ENCODE results near the gene VWA3A. TPM values are rescaled to one million over a fixed set of nuclear protein-coding genes. Genes with fewer than 3 reads are reported as not detected.

The VWA3A gene
- total and polyA plus RNA-seq, 7 donors: 0.03 to 0.15 (median 0.12) TPM; not detected in 4

DNA sequence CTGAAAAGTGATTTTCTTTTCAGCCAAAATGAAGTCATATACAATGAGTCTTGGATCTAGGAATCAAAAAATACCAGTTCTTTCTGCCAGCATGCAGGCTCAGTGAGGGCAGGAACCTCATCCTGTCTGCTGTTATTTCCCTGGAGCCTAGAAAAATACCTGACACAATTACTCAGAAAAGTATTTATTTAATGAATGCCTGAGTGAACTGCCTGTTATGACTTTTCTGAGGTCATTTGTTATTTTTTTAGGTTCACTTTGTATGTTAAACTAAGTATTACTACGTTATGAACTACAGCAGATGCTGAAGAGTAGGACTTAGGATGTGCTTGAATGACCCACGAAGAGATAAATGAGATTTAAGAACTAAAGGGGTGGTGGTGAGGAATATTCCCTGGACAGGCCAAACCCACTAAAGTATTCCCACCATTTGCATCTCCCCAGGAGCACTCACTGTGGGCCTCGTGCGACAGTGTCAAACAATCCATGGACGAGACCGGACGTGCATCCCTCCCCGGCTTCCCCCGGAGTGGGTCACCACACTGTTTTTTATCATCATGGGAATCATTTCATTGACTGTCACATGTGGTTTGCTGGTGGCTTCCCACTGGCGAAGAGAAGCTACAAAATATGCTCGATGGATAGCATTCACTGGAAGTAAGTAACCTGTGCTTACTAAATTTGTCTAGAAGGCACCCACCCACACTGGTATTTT lies 17.1 kb upstream of the VWA3A start:
- ATAC-seq: no peak
- H3K4me1 ChIP-seq: peaks cover 6% of the 10 kb centered on the region
- DNase-seq: no peak
- peaks cover 2 to 20% of the 10 kb centered on the region in 2 donors for H3K36me3 ChIP-seq (ENCODE audit: insufficient read depth in 1 of 2, low read depth in 1 of 2)
- H3K27me3 ChIP-seq (ENCODE audit: insufficient read depth in 3 of 3, low read length in 2 of 3): peaks cover 0 to 1% (median 0%) of the 10 kb centered on the region in 3 donors
- no peak overlapping the region for H3K4me3 ChIP-seq
- no peak overlapping the region for H3K27ac ChIP-seq
- TF ChIP-seq, protein P1, sequence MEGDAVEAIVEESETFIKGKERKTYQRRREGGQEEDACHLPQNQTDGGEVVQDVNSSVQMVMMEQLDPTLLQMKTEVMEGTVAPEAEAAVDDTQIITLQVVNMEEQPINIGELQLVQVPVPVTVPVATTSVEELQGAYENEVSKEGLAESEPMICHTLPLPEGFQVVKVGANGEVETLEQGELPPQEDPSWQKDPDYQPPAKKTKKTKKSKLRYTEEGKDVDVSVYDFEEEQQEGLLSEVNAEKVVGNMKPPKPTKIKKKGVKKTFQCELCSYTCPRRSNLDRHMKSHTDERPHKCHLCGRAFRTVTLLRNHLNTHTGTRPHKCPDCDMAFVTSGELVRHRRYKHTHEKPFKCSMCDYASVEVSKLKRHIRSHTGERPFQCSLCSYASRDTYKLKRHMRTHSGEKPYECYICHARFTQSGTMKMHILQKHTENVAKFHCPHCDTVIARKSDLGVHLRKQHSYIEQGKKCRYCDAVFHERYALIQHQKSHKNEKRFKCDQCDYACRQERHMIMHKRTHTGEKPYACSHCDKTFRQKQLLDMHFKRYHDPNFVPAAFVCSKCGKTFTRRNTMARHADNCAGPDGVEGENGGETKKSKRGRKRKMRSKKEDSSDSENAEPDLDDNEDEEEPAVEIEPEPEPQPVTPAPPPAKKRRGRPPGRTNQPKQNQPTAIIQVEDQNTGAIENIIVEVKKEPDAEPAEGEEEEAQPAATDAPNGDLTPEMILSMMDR (IDR thresholded peaks at IDR 0.05): no peak
- intact Hi-C loops (cut with DNase I): loop anchor here in 1 of 2 donors (5.0 kb wide), 1 partner anchor 123 kb away; the partner anchor contains the start of gene UQCRC2
- no peaks in the 10 kb centered on the region for H3K9me3 ChIP-seq
- WGBS, 3 donors: 92 to 96% (median 93%) methylated on average over 11 of the region's 11 CpGs

DNA sequence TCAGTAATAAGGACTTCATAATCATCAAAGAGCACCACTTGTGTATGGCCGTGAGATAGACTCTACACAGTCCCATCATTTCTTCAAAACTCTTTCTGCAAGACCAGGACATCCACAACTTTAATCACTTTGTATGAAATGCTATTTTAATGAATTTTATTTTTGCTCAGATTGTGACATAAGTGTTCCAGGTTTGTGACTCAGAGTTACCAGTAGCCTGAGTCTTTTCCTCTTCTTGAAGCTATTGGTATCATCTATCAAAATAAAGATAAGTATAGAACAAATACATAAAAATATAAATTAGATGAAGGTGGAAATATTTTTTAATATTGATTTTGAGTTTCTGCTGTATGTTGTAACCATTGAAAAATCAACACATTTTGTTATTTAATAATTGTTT lies 16.6 kb upstream of the VWA3A start:
- H3K27me3 ChIP-seq (ENCODE audit: insufficient read depth in 3 of 3, low read length in 2 of 3): peaks cover 0 to 1% (median 0%) of the 10 kb centered on the region in 3 donors
- TF ChIP-seq, protein P1 (IDR thresholded peaks at IDR 0.05): no peak
- H3K27ac ChIP-seq: no peak overlapping the region
- ATAC-seq (no peak), DNase-seq (no peak)
- WGBS, 3 donors: 94 to 100% (median 97%) methylated on average over 1 of the region's 1 CpG
- H3K9me3 ChIP-seq: no peaks in the 10 kb centered on the region
- no peak overlapping the region for H3K4me3 ChIP-seq
- H3K4me1 ChIP-seq: no peaks in the 10 kb centered on the region
- H3K36me3 ChIP-seq (ENCODE audit: insufficient read depth in 1 of 2, low read depth in 1 of 2): peaks cover 2 to 26% of the 10 kb centered on the region in 2 donors
- intact Hi-C loops (cut with DNase I): loop anchor here in 1 of 2 donors (5.0 kb wide), 1 partner anchor 123 kb away; the partner anchor contains the start of gene UQCRC2

DNA sequence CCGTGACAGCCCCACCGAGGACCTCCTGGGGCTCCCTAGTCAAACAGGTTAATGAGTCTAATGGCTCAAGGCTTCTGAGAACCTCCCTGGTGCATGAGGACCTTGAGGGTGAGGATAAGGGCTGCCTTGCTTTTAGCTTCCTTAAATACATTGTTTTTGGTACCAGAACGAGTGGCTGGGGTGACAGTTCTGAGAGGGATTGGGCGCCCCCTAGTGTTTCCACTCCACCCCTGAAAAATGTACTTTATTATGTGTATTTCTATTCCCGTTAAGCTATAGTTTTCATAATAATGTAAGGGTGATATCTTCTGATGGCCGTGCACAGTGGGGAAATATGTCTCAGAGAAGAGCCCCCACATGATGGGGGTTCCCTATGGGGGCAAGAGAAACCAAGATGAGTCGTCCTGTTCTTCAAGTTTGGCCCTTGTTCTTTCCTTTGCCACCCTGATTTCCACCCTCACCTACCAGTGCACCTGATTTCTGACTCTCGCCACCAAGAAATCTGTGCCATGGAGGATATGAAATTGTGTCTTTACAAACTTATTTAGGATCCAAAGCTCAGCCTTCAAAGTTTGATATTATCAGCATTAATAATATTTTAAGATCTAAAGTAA lies 14.5 kb upstream of the VWA3A start:
- Histone ChIP-seq H3K9me3 (no peaks in the 10 kb centered on the region), H3K36me3 (ENCODE audit: insufficient read depth in 1 of 2, low read depth in 1 of 2) (peaks cover 2 to 30% of the 10 kb centered on the region in 2 donors), H3K27ac (no peak overlapping the region), H3K27me3 (ENCODE audit: insufficient read depth in 3 of 3, low read length in 2 of 3) (peaks cover 0 to 1% (median 0%) of the 10 kb centered on the region in 3 donors), H3K4me3 (no peak overlapping the region), H3K4me1 (no peaks in the 10 kb centered on the region)
- WGBS, 3 donors: 42 to 46% (median 46%) methylated on average over 8 of the region's 8 CpGs
- peak; percentile 48 to 70 for DNase-seq
- intact Hi-C loops (cut with DNase I): loop anchor here (1.0 to 5.0 kb wide), 3 partner anchors 77 to 126 kb away; partner anchors contain the start of genes PDZD9 (in 2 of the 2) and UQCRC2 (in 1 of the 2)
- ATAC-seq: peak in 3 of 4 donors; percentile 31 to 71 (median 33)
- TF ChIP-seq, protein P1 (IDR thresholded peaks at IDR 0.05): peak; percentile 78

DNA sequence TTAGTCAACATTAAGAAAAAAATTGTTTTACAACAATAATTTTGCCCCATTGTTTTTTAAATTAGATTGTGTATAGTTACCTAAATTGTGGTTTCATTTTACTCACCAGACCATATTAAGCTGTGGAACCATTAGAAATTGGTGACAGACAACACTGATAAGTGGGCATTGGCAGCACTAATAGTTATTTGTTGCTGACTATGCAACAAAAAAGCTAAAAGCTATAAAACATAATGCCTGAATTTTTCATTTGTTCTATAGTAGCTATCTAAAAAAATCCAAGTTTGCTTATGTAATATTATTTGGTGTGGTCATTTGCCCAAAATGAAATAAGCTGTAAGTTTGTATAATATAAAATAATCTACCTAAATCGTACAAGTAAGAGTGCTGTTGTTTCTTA lies 13.7 kb upstream of the VWA3A start:
- Histone ChIP-seq H3K4me1 (no peaks in the 10 kb centered on the region), H3K27ac (no peak overlapping the region), H3K36me3 (ENCODE audit: insufficient read depth in 1 of 2, low read depth in 1 of 2) (peaks cover 2 to 35% of the 10 kb centered on the region in 2 donors), H3K4me3 (no peak overlapping the region), H3K9me3 (no peaks in the 10 kb centered on the region), H3K27me3 (ENCODE audit: insufficient read depth in 3 of 3, low read length in 2 of 3) (peaks cover 0 to 1% (median 0%) of the 10 kb centered on the region in 3 donors)
- intact Hi-C loops (cut with DNase I): loop anchor here (2.0 to 5.0 kb wide), 2 partner anchors 78 to 126 kb away; partner anchors contain the start of genes PDZD9 (in 1 of the 2) and UQCRC2 (in 1 of the 2)
- TF ChIP-seq, protein P1 (IDR thresholded peaks at IDR 0.05): no peak
- WGBS, 3 donors: 76 to 94% (median 87%) methylated on average over 1 of the region's 1 CpG
- DNase-seq: no peak
- ATAC-seq: no peak

Data from psoas muscle (tissue), 8 donors.